ENCODE measurements around the gene CFAP100.

CFAP100 gene

DNA sequence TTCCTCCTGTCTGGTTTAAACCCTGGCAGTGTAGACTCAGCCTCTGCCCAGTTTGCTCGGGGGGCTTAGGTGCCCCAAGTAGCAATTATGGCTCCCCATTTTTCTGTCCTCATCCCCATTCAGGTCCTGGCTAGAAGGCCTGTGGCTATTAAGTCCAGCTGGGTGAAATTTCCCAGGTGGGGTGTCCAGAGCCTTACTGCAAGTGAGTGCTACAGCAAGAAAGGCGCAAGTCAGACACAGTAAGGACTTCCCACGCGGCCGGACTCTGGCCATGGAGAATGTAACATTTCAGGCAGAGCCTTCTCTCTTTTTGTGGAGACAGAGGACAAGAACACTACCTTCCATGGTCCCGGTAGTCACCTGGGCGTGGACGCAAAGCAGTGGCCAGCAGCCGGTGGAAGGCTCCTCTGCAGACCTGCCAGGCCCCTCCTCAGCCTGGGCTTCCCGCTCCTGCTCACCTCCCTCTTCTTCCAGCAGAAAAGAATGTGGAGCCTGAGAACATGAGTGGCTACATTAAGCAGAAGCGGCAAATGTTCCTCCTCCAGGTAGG lies 23.3 kb downstream of the CFAP100 start:
- TF ChIP-seq, protein P1, sequence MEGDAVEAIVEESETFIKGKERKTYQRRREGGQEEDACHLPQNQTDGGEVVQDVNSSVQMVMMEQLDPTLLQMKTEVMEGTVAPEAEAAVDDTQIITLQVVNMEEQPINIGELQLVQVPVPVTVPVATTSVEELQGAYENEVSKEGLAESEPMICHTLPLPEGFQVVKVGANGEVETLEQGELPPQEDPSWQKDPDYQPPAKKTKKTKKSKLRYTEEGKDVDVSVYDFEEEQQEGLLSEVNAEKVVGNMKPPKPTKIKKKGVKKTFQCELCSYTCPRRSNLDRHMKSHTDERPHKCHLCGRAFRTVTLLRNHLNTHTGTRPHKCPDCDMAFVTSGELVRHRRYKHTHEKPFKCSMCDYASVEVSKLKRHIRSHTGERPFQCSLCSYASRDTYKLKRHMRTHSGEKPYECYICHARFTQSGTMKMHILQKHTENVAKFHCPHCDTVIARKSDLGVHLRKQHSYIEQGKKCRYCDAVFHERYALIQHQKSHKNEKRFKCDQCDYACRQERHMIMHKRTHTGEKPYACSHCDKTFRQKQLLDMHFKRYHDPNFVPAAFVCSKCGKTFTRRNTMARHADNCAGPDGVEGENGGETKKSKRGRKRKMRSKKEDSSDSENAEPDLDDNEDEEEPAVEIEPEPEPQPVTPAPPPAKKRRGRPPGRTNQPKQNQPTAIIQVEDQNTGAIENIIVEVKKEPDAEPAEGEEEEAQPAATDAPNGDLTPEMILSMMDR (IDR thresholded peaks at IDR 0.05; ENCODE audit: low read length, missing control alignments): no peak
- DNase-seq (ENCODE audit: low read depth): no peak
- H3K4me3 ChIP-seq (replicated peaks; ENCODE audit: low read depth, low read length): no peak overlapping the region

DNA sequence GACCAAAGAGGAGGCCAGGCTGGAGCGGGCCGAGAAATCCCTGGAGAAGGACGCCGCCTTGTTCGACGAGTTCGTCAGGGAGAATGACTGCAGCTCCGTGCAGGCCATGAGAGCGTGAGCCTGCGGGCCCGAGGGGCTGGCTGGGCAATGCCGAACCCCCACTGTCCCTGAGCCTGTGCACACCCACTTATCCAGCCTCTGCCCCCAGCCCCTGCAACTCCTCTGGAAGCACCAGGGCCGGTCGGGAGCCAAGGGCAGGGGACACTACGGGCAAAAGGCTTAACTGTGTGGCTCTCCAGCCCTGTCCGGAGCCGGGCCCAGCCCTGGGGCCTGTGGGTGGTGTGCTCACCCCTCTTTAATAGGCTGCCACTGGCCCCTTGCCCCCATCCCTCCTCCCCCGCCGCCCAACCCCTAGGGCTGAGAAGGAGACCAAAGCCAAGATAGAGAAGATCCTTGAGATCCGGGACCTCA lies 24.0 kb downstream of the CFAP100 start:
- DNase-seq (ENCODE audit: low read depth): no peak
- no peak overlapping the region for H3K4me3 ChIP-seq (replicated peaks; ENCODE audit: low read depth, low read length)
- TF ChIP-seq, protein P1 (IDR thresholded peaks at IDR 0.05; ENCODE audit: low read length, missing control alignments): no peak

DNA sequence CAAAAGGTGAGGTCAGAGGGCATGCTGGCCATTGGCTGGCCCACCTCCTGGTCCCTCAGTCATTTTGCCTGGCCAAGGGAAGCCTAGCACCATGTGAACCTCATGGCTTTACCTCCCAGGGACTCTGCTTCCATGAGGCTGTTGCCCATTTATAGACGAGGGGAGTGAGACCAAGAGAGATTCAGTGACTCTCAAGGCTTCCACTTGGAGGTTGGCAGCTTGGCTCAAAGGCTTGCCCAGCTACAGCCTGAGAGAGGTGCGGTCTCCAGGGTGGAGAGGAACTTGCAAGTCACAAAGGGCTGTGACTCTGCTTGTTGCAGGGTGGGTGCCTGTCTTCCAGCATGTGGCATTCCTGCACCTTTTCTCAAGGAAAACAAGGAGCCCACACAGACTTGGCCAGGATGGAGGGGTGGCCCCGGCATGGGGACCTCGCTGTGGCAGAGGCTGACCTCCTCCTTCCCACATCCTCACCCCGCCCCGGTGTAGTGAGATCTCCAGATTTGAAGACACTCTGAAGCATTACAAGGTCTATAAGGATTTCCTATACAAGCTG lies 24.5 kb downstream of the CFAP100 start:
- H3K4me3 ChIP-seq (replicated peaks; ENCODE audit: low read depth, low read length): no peak overlapping the region
- DNase-seq (ENCODE audit: low read depth): no peak

DNA sequence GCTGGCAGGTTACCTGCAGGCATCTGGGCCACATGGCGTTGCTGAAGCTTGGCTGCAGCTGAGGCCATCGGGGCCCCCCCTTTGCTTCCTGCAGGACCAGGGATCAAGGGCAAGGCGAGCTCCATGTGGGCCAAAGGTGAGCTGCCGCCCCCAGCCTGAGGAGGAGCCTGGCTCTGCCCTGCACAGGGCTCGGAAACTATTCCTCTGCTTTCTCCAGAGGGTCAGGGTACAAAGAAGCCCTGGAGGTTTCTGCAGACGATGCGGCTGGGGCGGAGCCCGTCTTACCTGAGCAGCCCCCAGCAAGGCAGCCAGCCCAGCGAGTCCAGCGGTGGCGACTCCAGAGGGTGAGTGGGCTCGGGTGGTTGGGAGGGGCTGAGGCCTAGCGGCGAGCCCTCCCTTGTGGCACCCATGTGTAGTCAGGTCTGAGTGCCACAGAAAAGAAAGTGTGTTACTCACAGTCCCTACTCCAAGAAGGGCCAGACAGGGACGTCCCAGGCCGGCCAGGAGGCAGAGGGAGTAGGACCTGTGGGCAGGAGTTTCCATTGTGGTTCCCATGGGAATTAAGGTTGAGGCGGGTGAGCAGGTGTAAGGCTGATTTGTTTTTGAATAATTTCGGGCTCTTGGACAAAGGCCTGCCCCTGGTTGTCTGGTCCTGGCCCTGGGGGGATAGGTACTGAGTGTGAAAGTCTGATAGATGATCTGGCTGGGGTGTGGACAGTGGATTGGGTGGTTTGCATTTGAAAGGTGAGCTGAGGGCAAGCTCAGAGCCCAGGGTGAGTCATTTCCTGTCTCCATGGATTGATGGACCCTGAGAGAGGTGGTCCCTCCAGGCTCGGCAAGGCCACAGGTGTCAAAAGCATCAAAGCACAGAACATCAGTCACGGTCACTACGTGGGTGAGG lies 25.4 kb downstream of the CFAP100 start:
- DNase-seq (ENCODE audit: low read depth): no peak
- H3K4me3 ChIP-seq (replicated peaks; ENCODE audit: low read depth, low read length): no peak overlapping the region
- TF ChIP-seq, protein P1 (IDR thresholded peaks at IDR 0.05; ENCODE audit: low read length, missing control alignments): no peak

More for the DNA sequence above, 24.5 kb downstream of the CFAP100 start:
- TF ChIP-seq, protein P1 (IDR thresholded peaks at IDR 0.05; ENCODE audit: low read length, missing control alignments): no peak

DNA sequence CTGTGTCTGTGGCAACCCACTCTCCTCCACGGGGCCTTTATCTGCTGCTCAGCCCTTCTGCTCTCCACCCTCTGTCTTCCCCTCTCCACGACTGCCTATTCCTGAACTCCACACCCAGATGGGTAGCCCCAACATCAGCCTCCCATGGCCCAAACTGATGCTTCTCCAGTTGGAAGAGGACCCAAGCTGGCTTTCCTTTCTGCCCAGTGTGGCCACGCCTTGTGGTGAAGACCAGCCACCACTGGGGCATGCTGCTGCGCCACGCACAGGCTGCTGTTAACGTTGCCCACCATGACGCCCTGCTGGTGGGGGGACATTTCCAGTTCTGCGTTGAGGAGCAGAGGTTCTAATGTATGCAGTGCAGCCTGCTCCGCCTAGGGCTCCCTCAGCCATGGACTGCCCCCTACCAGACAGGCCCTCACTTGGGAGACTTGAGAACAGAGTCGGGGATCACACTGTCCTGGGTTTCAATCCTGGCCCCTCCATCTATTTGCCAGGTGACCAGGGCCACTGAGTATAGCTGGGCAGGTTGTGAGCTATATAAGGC lies 26.9 kb downstream of the CFAP100 start:
- no peak overlapping the region for H3K4me3 ChIP-seq (replicated peaks; ENCODE audit: low read depth, low read length)
- DNase-seq (ENCODE audit: low read depth): no peak
- TF ChIP-seq, protein P1 (IDR thresholded peaks at IDR 0.05; ENCODE audit: low read length, missing control alignments): no peak

DNA sequence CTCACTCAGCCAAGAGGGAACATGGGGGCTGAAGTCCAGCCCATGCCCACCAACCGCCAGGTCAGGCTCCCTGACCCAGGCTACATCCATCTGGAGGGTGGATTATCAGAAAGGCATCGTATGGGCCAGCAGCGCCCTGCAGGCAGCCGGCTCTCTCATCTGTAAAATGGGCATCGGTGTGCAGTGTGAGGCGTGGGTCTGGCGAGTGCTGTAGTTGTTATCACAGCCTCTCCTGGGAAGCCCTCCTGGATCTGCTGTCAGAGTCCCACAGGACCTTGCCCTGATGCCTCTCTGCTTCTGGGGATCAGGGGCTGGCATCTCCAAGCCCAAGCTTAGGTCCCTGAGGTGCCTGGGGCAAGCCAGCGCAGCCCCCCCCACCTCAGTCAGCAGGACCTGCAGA lies 27.4 kb downstream of the CFAP100 start:
- DNase-seq (ENCODE audit: low read depth): no peak
- H3K4me3 ChIP-seq (replicated peaks; ENCODE audit: low read depth, low read length): no peak overlapping the region
- TF ChIP-seq, protein P1 (IDR thresholded peaks at IDR 0.05; ENCODE audit: low read length, missing control alignments): no peak

All from fibroblast of pulmonary artery (primary cell).